SK-N-SH treated with all-trans-retinoic acid at 6 μM for 48 hours (cell line): ENCODE results near the gene MVB12B.

ENCODE experiments used
- ATAC-seq: fragments of 200-7000 bp; cut with Tn5 transposase; 3 replicates; pipeline ENCODE4 v1.9.1; 2020; ENCODE audit warnings: mild to moderate bottlenecking, moderate library complexity
- ARNTL ChIP-seq: fragments of 450-650 bp; formaldehyde crosslinking; IDR thresholded peaks from 2 replicates; pipeline ENCODE4 v1.5.0; 2020; ENCODE audit warnings: low read depth, mild to moderate bottlenecking, moderate library complexity, borderline replicate concordance
- BACH2 ChIP-seq: fragments of 250-450 bp; sonication (Bioruptor Pico); IDR thresholded peaks from 2 replicates; pipeline ENCODE4 v1.9.0; 2021; ENCODE audit warnings: mild to moderate bottlenecking, borderline replicate concordance
- CSDC2 ChIP-seq: fragments of 250-450 bp; sonication (Bioruptor Pico); IDR thresholded peaks from 2 replicates; pipeline ENCODE4 v1.5.0; 2020; ENCODE audit warnings: mild to moderate bottlenecking, moderate library complexity
- ESRRG ChIP-seq: fragments of 250-450 bp; sonication (Bioruptor Pico); IDR thresholded peaks from 2 replicates; pipeline ENCODE4 v1.6.1; 2021; ENCODE audit warnings: mild to moderate bottlenecking
- ISL1 ChIP-seq: fragments of 250-450 bp; sonication (Bioruptor Pico); IDR thresholded peaks from 2 replicates; pipeline ENCODE4 v2.1.2; 2022; ENCODE audit warnings: mild to moderate bottlenecking, moderate library complexity
- OSR1 ChIP-seq: fragments of 250-450 bp; sonication (Bioruptor Pico); IDR thresholded peaks from 2 replicates; pipeline ENCODE4 v1.8.0; 2022; ENCODE audit warnings: moderate library complexity, mild to moderate bottlenecking, inconsistent platforms
- PPARA ChIP-seq: fragments of 250-450 bp; sonication (Bioruptor Pico); IDR thresholded peaks from 2 replicates; pipeline ENCODE4 v1.5.0; 2020; ENCODE audit warnings: mild to moderate bottlenecking, borderline replicate concordance
- RARB ChIP-seq: fragments of 250-450 bp; sonication (Bioruptor Pico); IDR thresholded peaks from 2 replicates; pipeline ENCODE4 v1.8.0; 2021; ENCODE audit warnings: mild to moderate bottlenecking, moderate library complexity
- SNAI2 ChIP-seq: fragments of 250-450 bp; sonication (Bioruptor Pico); IDR thresholded peaks from 2 replicates; pipeline ENCODE4 v1.5.0; 2020; ENCODE audit warnings: mild to moderate bottlenecking, moderate library complexity
- TCF4 ChIP-seq: fragments of 250-450 bp; sonication (Bioruptor Pico); IDR thresholded peaks from 2 replicates; pipeline ENCODE4 v1.8.0; 2021; ENCODE audit warnings: mild to moderate bottlenecking, moderate library complexity, borderline replicate concordance
- TOX ChIP-seq: fragments of 250-450 bp; sonication (Bioruptor Pico); IDR thresholded peaks from 2 replicates; pipeline ENCODE4 v1.8.0; 2021; ENCODE audit warnings: mild to moderate bottlenecking, moderate library complexity, borderline replicate concordance
- ZC3H10 ChIP-seq: fragments of 250-450 bp; sonication (Bioruptor Pico); IDR thresholded peaks from 2 replicates; pipeline ENCODE4 v1.5.1; 2021; ENCODE audit warnings: mild to moderate bottlenecking, moderate library complexity
- ZFP3 ChIP-seq: fragments of 250-450 bp; sonication (Bioruptor Pico); IDR thresholded peaks from 2 replicates; pipeline ENCODE4 v1.5.0; 2020; ENCODE audit warnings: mild to moderate bottlenecking, moderate library complexity
- ZFP30 ChIP-seq: fragments of 450-650 bp; formaldehyde crosslinking; IDR thresholded peaks from 2 replicates; pipeline ENCODE4 v1.5.0; 2022; ENCODE audit warnings: mild to moderate bottlenecking, moderate library complexity
- ZNF565 ChIP-seq: fragments of 450-650 bp; formaldehyde crosslinking; conservative IDR thresholded peaks from 2 replicates; pipeline ENCODE4 v1.5.0; 2020; ENCODE audit warnings: low read depth, mild to moderate bottlenecking, moderate library complexity
- ZNF70 ChIP-seq: fragments of 450-650 bp; formaldehyde crosslinking; IDR thresholded peaks from 2 replicates; pipeline ENCODE4 v1.5.0; 2020; ENCODE audit warnings: mild to moderate bottlenecking, moderate library complexity
- ZNF8 ChIP-seq: fragments of 450-650 bp; formaldehyde crosslinking; IDR thresholded peaks from 2 replicates; pipeline ENCODE4 v1.5.0; 2020; ENCODE audit warnings: mild to moderate bottlenecking, moderate library complexity
- TF ChIP-seq, protein P1 (sequence below): fragments of 250-450 bp; sonication (Bioruptor Pico); IDR thresholded peaks from 2 replicates; pipeline ENCODE4 v1.8.0; 2021; ENCODE audit warnings: low read depth, mild to moderate bottlenecking, moderate library complexity, borderline replicate concordance
- TF ChIP-seq, protein P2 (sequence below): fragments of 250-450 bp; sonication (Bioruptor Pico); IDR thresholded peaks from 2 replicates; pipeline ENCODE4 v1.5.0; 2020; ENCODE audit warnings: mild to moderate bottlenecking, moderate library complexity
- TF ChIP-seq, protein P3 (sequence below): fragments of 250-450 bp; sonication (Bioruptor Pico); IDR thresholded peaks from 2 replicates; pipeline ENCODE4 v1.8.0; 2020; ENCODE audit warnings: mild to moderate bottlenecking, moderate library complexity, borderline replicate concordance
- TF ChIP-seq, protein P4 (sequence below): fragments of 250-450 bp; sonication (Bioruptor Pico); IDR thresholded peaks from 2 replicates; pipeline ENCODE4 v1.5.1; 2020; ENCODE audit warnings: low read depth, mild to moderate bottlenecking, moderate library complexity
- TF ChIP-seq, protein P5 (sequence below): fragments of 250-450 bp; sonication (Bioruptor Pico); IDR thresholded peaks from 2 replicates; pipeline ENCODE4 v1.5.1; 2021; ENCODE audit warnings: mild to moderate bottlenecking, moderate library complexity

The MVB12B gene

DNA sequence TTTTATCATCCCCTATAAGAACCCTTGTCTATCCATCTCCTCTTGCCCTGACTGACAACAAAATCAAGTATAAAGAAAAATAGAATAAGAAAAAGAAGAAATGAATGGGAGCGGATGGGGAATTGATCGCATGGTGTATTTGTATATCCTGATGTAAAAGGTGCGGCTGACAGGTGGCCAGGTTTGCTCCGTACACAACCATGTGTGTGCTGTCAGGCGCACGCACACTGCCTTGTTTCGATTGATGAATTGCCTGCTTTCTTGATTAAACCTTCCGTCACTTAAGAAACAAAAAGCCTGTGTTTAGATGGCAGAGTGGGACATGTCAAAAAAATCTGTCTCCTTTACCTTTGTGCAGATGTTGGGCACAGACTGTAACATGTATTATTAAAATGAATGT is 102.6 kb downstream of the MVB12B start:
- TF ChIP-seq ZNF70 (CRISPR knock-in tag), result no peak
- TF ChIP-seq, protein P1, sequence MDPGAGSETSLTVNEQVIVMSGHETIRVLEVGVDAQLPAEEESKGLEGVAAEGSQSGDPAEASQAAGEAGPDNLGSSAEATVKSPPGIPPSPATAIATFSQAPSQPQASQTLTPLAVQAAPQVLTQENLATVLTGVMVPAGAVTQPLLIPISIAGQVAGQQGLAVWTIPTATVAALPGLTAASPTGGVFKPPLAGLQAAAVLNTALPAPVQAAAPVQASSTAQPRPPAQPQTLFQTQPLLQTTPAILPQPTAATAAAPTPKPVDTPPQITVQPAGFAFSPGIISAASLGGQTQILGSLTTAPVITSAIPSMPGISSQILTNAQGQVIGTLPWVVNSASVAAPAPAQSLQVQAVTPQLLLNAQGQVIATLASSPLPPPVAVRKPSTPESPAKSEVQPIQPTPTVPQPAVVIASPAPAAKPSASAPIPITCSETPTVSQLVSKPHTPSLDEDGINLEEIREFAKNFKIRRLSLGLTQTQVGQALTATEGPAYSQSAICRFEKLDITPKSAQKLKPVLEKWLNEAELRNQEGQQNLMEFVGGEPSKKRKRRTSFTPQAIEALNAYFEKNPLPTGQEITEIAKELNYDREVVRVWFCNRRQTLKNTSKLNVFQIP, result no peak
- no peak for TF ChIP-seq SNAI2
- TF ChIP-seq, protein P2, sequence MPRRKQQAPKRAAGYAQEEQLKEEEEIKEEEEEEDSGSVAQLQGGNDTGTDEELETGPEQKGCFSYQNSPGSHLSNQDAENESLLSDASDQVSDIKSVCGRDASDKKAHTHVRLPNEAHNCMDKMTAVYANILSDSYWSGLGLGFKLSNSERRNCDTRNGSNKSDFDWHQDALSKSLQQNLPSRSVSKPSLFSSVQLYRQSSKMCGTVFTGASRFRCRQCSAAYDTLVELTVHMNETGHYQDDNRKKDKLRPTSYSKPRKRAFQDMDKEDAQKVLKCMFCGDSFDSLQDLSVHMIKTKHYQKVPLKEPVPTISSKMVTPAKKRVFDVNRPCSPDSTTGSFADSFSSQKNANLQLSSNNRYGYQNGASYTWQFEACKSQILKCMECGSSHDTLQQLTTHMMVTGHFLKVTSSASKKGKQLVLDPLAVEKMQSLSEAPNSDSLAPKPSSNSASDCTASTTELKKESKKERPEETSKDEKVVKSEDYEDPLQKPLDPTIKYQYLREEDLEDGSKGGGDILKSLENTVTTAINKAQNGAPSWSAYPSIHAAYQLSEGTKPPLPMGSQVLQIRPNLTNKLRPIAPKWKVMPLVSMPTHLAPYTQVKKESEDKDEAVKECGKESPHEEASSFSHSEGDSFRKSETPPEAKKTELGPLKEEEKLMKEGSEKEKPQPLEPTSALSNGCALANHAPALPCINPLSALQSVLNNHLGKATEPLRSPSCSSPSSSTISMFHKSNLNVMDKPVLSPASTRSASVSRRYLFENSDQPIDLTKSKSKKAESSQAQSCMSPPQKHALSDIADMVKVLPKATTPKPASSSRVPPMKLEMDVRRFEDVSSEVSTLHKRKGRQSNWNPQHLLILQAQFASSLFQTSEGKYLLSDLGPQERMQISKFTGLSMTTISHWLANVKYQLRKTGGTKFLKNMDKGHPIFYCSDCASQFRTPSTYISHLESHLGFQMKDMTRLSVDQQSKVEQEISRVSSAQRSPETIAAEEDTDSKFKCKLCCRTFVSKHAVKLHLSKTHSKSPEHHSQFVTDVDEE, result no peak
- no peak for TF ChIP-seq CSDC2 (CRISPR knock-in tag)
- TF ChIP-seq ZFP30, result no peak
- no peak for TF ChIP-seq ZNF565 (CRISPR knock-in tag)
- TF ChIP-seq OSR1 (CRISPR knock-in tag), result no peak
- TF ChIP-seq ESRRG (CRISPR knock-in tag), result no peak
- TF ChIP-seq BACH2 (CRISPR knock-in tag), result no peak
- TF ChIP-seq PPARA (CRISPR knock-in tag), result no peak
- TF ChIP-seq, protein P3, sequence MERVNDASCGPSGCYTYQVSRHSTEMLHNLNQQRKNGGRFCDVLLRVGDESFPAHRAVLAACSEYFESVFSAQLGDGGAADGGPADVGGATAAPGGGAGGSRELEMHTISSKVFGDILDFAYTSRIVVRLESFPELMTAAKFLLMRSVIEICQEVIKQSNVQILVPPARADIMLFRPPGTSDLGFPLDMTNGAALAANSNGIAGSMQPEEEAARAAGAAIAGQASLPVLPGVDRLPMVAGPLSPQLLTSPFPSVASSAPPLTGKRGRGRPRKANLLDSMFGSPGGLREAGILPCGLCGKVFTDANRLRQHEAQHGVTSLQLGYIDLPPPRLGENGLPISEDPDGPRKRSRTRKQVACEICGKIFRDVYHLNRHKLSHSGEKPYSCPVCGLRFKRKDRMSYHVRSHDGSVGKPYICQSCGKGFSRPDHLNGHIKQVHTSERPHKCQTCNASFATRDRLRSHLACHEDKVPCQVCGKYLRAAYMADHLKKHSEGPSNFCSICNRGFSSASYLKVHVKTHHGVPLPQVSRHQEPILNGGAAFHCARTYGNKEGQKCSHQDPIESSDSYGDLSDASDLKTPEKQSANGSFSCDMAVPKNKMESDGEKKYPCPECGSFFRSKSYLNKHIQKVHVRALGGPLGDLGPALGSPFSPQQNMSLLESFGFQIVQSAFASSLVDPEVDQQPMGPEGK, result no peak
- no peak for TF ChIP-seq TOX (CRISPR knock-in tag)
- no peak for ATAC-seq

DNA sequence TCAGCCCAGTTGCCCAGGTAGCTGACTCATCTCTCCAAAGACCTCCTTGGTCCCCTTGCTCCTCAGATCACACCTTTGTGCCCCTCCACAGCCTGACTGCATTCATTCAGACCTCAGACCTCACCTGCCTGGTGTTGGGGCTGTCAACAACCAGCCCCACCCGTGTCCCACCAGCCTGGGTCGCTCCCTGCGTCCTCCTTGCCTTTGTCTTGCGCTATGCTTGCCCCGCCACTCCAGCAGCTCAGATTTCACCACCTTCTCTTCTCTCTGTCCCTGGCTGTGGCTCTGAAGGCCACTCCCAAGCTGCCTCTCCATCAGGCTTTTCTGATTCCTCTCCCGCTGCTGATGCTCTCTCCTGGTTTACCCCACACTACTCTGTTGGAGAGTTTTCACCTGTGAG is 103.5 kb downstream of the MVB12B start:
- ATAC-seq, result no peak
- no peak for TF ChIP-seq ZNF565 (CRISPR knock-in tag)
- no peak for TF ChIP-seq ZNF70 (CRISPR knock-in tag)
- TF ChIP-seq, protein P3, result no peak
- no peak for TF ChIP-seq ARNTL (CRISPR knock-in tag)
- no peak for TF ChIP-seq ZC3H10
- no peak for TF ChIP-seq TCF4 (CRISPR knock-in tag)
- no peak for TF ChIP-seq ZFP30

DNA sequence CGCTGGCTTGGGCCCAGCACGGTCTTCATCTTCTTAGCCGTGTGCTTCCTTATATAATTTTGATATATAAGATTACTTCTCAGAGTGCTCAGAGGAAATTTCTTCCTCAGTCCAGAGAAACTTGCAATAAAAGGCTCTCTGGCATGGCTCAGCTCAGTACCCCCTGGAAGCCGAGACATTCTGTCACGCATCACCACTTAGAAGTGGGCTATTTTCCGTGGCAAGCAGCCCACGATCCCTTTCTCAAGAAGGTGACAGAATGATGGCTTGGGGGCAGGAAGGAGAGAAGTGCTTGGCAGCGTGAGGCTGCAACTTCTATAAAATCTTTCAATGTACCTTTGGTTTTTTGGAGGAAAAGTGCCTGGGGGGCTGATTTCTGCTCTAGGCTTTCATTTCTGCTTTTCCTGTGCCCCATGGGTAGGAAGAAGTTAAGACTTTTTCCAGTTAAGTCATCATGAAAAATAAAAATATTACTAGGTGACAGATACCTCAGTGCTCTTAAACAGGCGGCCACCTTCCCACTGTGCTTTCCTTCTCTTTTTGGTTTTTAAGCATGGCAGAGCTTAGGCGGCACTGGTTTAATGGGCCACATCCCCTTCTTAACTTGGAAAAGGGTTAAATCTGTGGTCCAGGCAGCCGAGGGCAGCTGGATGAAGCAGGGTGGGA is 104.6 kb downstream of the MVB12B start:
- no peak for ATAC-seq
- TF ChIP-seq OSR1 (CRISPR knock-in tag) (no peak), ZC3H10 (no peak), ZFP30 (no peak), ZFP3 (no peak), ARNTL (CRISPR knock-in tag) (no peak), ZNF8 (CRISPR knock-in tag) (no peak), ESRRG (CRISPR knock-in tag) (no peak), RARB (CRISPR knock-in tag) (no peak), TOX (CRISPR knock-in tag) (no peak), SNAI2 (no peak), ISL1 (CRISPR knock-in tag) (no peak), TCF4 (CRISPR knock-in tag) (no peak), ZNF70 (CRISPR knock-in tag) (no peak), ZNF565 (CRISPR knock-in tag) (no peak), CSDC2 (CRISPR knock-in tag) (no peak)
- TF ChIP-seq, protein P4, sequence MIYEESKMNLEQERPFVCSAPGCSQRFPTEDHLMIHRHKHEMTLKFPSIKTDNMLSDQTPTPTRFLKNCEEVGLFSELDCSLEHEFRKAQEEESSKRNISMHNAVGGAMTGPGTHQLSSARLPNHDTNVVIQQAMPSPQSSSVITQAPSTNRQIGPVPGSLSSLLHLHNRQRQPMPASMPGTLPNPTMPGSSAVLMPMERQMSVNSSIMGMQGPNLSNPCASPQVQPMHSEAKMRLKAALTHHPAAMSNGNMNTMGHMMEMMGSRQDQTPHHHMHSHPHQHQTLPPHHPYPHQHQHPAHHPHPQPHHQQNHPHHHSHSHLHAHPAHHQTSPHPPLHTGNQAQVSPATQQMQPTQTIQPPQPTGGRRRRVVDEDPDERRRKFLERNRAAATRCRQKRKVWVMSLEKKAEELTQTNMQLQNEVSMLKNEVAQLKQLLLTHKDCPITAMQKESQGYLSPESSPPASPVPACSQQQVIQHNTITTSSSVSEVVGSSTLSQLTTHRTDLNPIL (CRISPR knock-in tag), result no peak
- TF ChIP-seq, protein P5, sequence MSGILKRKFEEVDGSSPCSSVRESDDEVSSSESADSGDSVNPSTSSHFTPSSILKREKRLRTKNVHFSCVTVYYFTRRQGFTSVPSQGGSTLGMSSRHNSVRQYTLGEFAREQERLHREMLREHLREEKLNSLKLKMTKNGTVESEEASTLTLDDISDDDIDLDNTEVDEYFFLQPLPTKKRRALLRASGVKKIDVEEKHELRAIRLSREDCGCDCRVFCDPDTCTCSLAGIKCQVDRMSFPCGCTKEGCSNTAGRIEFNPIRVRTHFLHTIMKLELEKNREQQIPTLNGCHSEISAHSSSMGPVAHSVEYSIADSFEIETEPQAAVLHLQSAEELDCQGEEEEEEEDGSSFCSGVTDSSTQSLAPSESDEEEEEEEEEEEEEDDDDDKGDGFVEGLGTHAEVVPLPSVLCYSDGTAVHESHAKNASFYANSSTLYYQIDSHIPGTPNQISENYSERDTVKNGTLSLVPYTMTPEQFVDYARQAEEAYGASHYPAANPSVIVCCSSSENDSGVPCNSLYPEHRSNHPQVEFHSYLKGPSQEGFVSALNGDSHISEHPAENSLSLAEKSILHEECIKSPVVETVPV (CRISPR knock-in tag), result no peak
- TF ChIP-seq, protein P3, result no peak
